ENCODE results near the gene CDH22. TPM values are rescaled to one million over a fixed set of nuclear protein-coding genes. Genes with fewer than 3 reads are reported as not detected.

Gene CDH22
- total and polyA plus RNA-seq, 9 of the 15 experiments (the other 6 are each of a cell fraction or from before 2014, with no cell fraction given): 0.07 to 0.08 TPM; not detected in 7

DNA sequence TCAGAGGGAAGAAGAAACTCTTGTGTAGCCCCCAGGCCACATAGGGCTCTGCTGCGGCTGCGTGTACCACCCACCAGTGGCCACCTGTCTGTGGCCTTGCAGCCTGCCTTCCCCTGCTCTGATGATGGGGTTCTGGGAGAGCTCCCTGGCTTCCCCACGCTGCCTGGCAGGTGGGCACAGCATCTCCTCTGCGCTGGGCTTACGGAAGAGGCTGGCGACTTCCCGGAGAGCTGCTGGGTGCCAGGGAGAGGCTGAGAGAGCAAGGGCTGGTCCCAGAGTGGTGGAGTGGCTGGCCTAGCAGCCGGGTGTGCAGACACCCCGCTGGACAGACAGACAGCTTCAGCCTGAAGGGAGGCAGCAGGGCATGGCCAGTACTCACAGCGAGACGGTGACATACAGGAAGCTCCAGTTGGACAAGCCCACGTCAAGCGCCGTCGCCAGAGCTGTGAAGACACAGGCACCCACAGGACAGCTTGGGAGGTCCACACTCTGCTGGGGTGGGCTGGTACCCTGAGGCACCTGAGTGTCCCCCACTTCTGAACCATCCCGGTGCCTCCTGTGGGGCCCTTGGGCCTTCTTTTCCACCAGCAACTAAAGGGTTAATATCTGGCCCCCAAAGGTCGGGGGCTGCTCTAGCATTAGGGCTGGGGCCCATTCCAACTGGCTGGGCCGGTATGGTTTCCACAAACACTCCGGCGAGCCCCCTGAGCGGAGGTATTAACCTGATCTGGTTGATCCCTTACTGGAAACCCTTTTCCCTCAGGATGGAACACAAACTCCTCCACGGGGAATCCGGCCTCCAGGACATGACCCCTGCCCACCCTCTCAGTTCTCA, 48.1 kb upstream of the CDH22 start:
- Histone ChIP-seq H3K9ac (ENCODE audit: insufficient read depth in 1 of 2, low read depth in 2 of 2, low read length in 2 of 2) (no peak overlapping the region), H3K36me3 (ENCODE audit: control insufficient read depth, insufficient read depth, low read length) (peaks cover 71% of the 10 kb centered on the region; the same call in 2 of the 3 replicates), H3K9me1 (ENCODE audit: control insufficient read depth, insufficient read depth, low read length) (peaks cover 8% of the 10 kb centered on the region), H2AFZ (ENCODE audit: low read depth, low read length) (no peak overlapping the region), H4K20me1 (replicated peaks; ENCODE audit: control insufficient read depth, insufficient read depth, low read length) (peaks cover 30% of the 10 kb centered on the region), H3K79me2 (ENCODE audit: control insufficient read depth, insufficient read depth, low read length) (peaks cover 9% of the 10 kb centered on the region; the same call in 1 of the 3 replicates), H3K27me3 (ENCODE audit: control insufficient read depth in 2 of 2, insufficient read depth in 2 of 2, low read length in 2 of 2) (no peaks in the 10 kb centered on the region), H3K27ac (ENCODE audit: extremely low read depth, low read depth, low read length) (no peak overlapping the region), H3K9me3 (replicated peaks; ENCODE audit: control insufficient read depth, insufficient read depth, low read depth, low read length) (no peaks in the 10 kb centered on the region), H3K4me1 (replicated peaks in 1 of 2; ENCODE audit: control insufficient read depth in 2 of 2, insufficient read depth in 2 of 2, low read length in 2 of 2) (peaks cover 0 to 32% of the 10 kb centered on the region in 2 experiments; a peak in 3 of 5 replicates), H3K4me3 (no peak overlapping the region), H3K4me2 (ENCODE audit: insufficient read depth, low read length) (no peak overlapping the region)
- no peak for ATAC-seq
- in situ Hi-C loops (cut with MboI) (loop anchor here (10.0 kb wide), 1 partner anchor 318 kb away; no protein-coding TSS in a partner anchor), intact Hi-C loops (cut with micrococcal nuclease) (no loop called here)
- DNase-seq (ENCODE audit: extremely low read depth in 1 of 4, low spot score in 3 of 4): no peak
- TF ChIP-seq, protein P1, sequence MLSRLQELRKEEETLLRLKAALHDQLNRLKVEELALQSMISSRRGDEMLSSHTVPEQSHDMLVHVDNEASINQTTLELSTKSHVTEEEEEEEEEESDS (CRISPR knock-in tag; IDR thresholded peaks at IDR 0.05): no peak
- TF ChIP-seq HMGN3 (IDR thresholded peaks at IDR 0.05; ENCODE audit: borderline replicate concordance, extremely low read depth, insufficient read length, low read depth, low read length) (peak; percentile 34), RBFOX2 (IDR thresholded peaks at IDR 0.05; ENCODE audit: low read depth, low read length) (0 out of 2 replicates have a peak, but pooled peaks have one; percentile 3), RFX7 (CRISPR knock-in tag; IDR thresholded peaks at IDR 0.05) (no peak), POLR2G (IDR thresholded peaks at IDR 0.05; ENCODE audit: low read depth, low read length) (peak; percentile 72)
- no peak for FAIRE-seq
- CTCF ChIA-PET (ENCODE audit: low intra/inter-chr PET ratio): no interaction called here
- WGBS (ENCODE audit: insufficient coverage, low coverage, missing lambda C conversion rate): 88% methylated on average over 19 of the region's 23 CpGs
- no TSS peak for BruUV-seq (replicated peaks)
- POLR2A ChIA-PET: interaction anchor here (0.7 kb wide), 2 partner anchors 10 to 12 kb away, joined by 4 to 6 read pairs; no protein-coding TSS in a partner anchor
